ENCODE measurements around the gene RFWD3.

DNA sequence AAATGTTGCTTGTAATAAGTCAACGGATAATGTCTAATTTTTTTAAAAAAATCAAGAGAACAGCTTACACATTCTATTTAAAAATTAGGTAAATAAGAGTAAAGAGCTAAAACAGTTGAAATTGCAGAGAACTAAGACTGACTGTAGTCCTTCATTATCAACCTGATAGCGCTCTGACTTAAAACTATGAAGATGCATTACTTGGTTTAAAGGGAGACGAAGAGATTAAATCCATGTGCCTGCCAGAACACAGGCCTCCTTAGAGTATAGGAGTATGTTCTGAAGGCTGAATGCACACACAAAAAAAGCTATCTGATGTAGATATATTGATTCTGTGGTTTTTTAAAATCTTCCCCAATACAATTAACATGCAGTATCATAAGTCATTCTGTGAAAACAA lies 88.2 kb downstream of the RFWD3 start:
- no peak for TF ChIP-seq EZH2 (IDR thresholded peaks at IDR 0.05; ENCODE audit: low read length, missing control alignments)
- TF ChIP-seq, protein P1, sequence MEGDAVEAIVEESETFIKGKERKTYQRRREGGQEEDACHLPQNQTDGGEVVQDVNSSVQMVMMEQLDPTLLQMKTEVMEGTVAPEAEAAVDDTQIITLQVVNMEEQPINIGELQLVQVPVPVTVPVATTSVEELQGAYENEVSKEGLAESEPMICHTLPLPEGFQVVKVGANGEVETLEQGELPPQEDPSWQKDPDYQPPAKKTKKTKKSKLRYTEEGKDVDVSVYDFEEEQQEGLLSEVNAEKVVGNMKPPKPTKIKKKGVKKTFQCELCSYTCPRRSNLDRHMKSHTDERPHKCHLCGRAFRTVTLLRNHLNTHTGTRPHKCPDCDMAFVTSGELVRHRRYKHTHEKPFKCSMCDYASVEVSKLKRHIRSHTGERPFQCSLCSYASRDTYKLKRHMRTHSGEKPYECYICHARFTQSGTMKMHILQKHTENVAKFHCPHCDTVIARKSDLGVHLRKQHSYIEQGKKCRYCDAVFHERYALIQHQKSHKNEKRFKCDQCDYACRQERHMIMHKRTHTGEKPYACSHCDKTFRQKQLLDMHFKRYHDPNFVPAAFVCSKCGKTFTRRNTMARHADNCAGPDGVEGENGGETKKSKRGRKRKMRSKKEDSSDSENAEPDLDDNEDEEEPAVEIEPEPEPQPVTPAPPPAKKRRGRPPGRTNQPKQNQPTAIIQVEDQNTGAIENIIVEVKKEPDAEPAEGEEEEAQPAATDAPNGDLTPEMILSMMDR (conservative IDR thresholded peaks at IDR 0.05 in 1 of 2, IDR thresholded peaks at IDR 0.05 in 1 of 2; ENCODE audit: low read depth in 1 of 2, low read length in 2 of 2), result no peak
